PC-9 (cell line): Measurements from ENCODE around the gene ETV7. TPM values are rescaled to one million over a fixed set of nuclear protein-coding genes. Genes with fewer than 3 reads are reported as not detected.

Experiments used
- BruUV-seq: library from RNA; stranded (reverse); fragments of 400-500 nt; replicated peaks from 2 replicates; lab custom pipeline; 2021; lab: Mats Ljungman, UMichigan
- CTCF ChIA-PET: fragments of 300-600 bp; sonication (Branson Sonifier 250); formaldehyde crosslinking; loops from one replicate; lab custom pipeline; 2022; ENCODE audit warnings: antibody characterized with exemption; lab: Charles Lee
- POLR2A ChIA-PET: fragments of 300-600 bp; sonication (Branson Sonifier 250); formaldehyde crosslinking; loops from one replicate; lab custom pipeline; 2022; ENCODE audit warnings: antibody characterized with exemption; ENCODE audit not compliant: unreplicated experiment; lab: Charles Lee
- DNase-seq, 2 experiments: peaks; one replicate each; pipeline versions ENCODE4 v3.0.0 to v3.0.0-alpha.2; 2015 to 2022; ENCODE audit warnings: mixed read lengths in 1 of 2
- H2AFZ ChIP-seq: fragments of 200-600 bp; sonication (generic); 2 replicates; pipeline ENCODE4 v1.8.1; 2017; ENCODE audit warnings: antibody characterized with exemption
- H3F3A ChIP-seq: fragments of 200-600 bp; sonication (generic); 2 replicates; pipeline ENCODE4 v1.8.1; 2017; ENCODE audit warnings: antibody characterized with exemption, mild to moderate bottlenecking, low read depth; ENCODE audit not compliant: insufficient read depth
- H3K27ac ChIP-seq: fragments of 200-600 bp; sonication (generic); 2 replicates; pipeline ENCODE4 v1.6.1; 2016; ENCODE audit warnings: mixed run types
- H3K27me3 ChIP-seq: fragments of 200-600 bp; sonication (generic); 2 replicates; pipeline ENCODE4 v1.6.1; 2016; ENCODE audit warnings: low read depth, mixed run types; ENCODE audit not compliant: insufficient read depth
- H3K36me3 ChIP-seq: fragments of 200-600 bp; sonication (generic); 2 replicates; pipeline ENCODE4 v1.6.1; 2016; ENCODE audit warnings: low read depth, mixed run types
- H3K4me1 ChIP-seq: fragments of 200-600 bp; sonication (generic); replicated peaks from 2 replicates; pipeline ENCODE4 v1.6.1; 2016; ENCODE audit warnings: mixed run types; ENCODE audit not compliant: insufficient read depth
- H3K4me2 ChIP-seq: fragments of 200-600 bp; sonication (generic); 2 replicates; pipeline ENCODE4 v1.6.1; 2017; ENCODE audit warnings: mixed run types
- H3K4me3 ChIP-seq: fragments of 200-600 bp; sonication (generic); 2 replicates; pipeline ENCODE4 v1.6.1; 2016; ENCODE audit warnings: mixed run types
- H3K79me2 ChIP-seq: fragments of 200-600 bp; sonication (generic); 2 replicates; pipeline ENCODE4 v1.6.1; 2017; ENCODE audit warnings: low read depth, mixed run types
- H3K9me2 ChIP-seq: fragments of 200-600 bp; sonication (generic); 2 replicates; pipeline ENCODE4 v1.8.1; 2017; ENCODE audit warnings: mild to moderate bottlenecking; ENCODE audit not compliant: insufficient read depth
- H3K9me3 ChIP-seq: fragments of 200-600 bp; sonication (generic); 2 replicates; pipeline ENCODE4 v1.8.1; 2016; ENCODE audit warnings: low read depth; ENCODE audit not compliant: insufficient read depth
- H4K20me1 ChIP-seq: fragments of 200-600 bp; sonication (generic); 2 replicates; pipeline ENCODE4 v1.8.1; 2017; ENCODE audit not compliant: insufficient read depth
- CTCF ChIP-seq: fragments of 200-600 bp; sonication (generic); conservative IDR thresholded peaks from 2 replicates; pipeline ENCODE4 v1.6.1; 2017; ENCODE audit warnings: mixed run types, antibody characterized with exemption, mild to moderate bottlenecking, moderate library complexity
- EZH2 ChIP-seq: fragments of 200-600 bp; sonication (generic); IDR thresholded peaks from 2 replicates; pipeline ENCODE4 v1.8.0; 2017; ENCODE audit warnings: antibody characterized with exemption, low read depth
- intact Hi-C: fragments of 100-400 bp; cut with micrococcal nuclease; formaldehyde crosslinking; loops from one replicate; pipeline ENCODE4 v1.10.0; 2022; ENCODE audit not compliant: unreplicated experiment
- total RNA-seq: library from RNA; stranded (reverse); gene quantifications from 2 replicates; pipeline ENCODE4 v1.2.3, GENCODE V29; 2021

Gene ETV7
- total RNA-seq, 1 experiment from 2014 or later = 0.57 TPM

- H3K79me2 ChIP-seq = no peaks in the 10 kb centered on the region
- H3K36me3 ChIP-seq = no peaks in the 10 kb centered on the region
- ChIA-PET POLR2A (interaction anchor here (0.6 to 0.8 kb wide), 2 partner anchors 56 to 571 kb away, joined by 3 to 5 read pairs; no protein-coding TSS in a partner anchor), CTCF (interaction anchor here (1.1 kb wide), 1 partner anchor 18 kb away, joined by 6 read pairs; no protein-coding TSS in a partner anchor)
- H3K27ac ChIP-seq = no peak overlapping the region
- intact Hi-C loops = no loop called here
- no peaks in the 10 kb centered on the region for H3K9me2 ChIP-seq
- H3K9me3 ChIP-seq = peaks cover 3% of the 10 kb centered on the region; the same call in 1 of the 2 replicates
- no peak overlapping the region for H3K4me2 ChIP-seq
- 0 out of 2 replicates have a peak overlapping the region, but pooled peaks have one; percentile 26 for H2AFZ ChIP-seq
- H3K4me1 ChIP-seq = peaks cover 11% of the 10 kb centered on the region; the same call in 1 of the 2 replicates
- no peak overlapping the region for H3K4me3 ChIP-seq
- H4K20me1 ChIP-seq = no peaks in the 10 kb centered on the region
- no TSS peak for BruUV-seq
- no peaks in the 10 kb centered on the region for H3K27me3 ChIP-seq
- no peaks in the 10 kb centered on the region for H3F3A ChIP-seq
- DNase-seq = no peak
- TF ChIP-seq CTCF (no peak), EZH2 (no peak)
Observed at GRCh38 chr6:36358226-36358915, 29.1 kb downstream of the ETV7 start.

- H3K9me2 ChIP-seq = no peaks in the 10 kb centered on the region
- peaks cover 16% of the 10 kb centered on the region; the same call in 1 of the 2 replicates for H3K4me1 ChIP-seq
- no peak overlapping the region for H2AFZ ChIP-seq
- H3K9me3 ChIP-seq = peaks cover 3% of the 10 kb centered on the region; the same call in 1 of the 2 replicates
- CTCF ChIA-PET = interaction anchor here (1.1 kb wide), 1 partner anchor 17 kb away, joined by 6 read pairs; no protein-coding TSS in a partner anchor
- TF ChIP-seq EZH2 = no peak
- H3K27me3 ChIP-seq = no peaks in the 10 kb centered on the region
- H3K36me3 ChIP-seq = no peaks in the 10 kb centered on the region
- no peaks in the 10 kb centered on the region; the same call in 1 of the 2 replicates for H3F3A ChIP-seq
- no peak overlapping the region for H3K27ac ChIP-seq
- intact Hi-C loops = no loop called here
- no peak overlapping the region for H3K4me2 ChIP-seq
- no TSS peak for BruUV-seq
- H3K4me3 ChIP-seq = no peak overlapping the region
- no peak for DNase-seq
- no peaks in the 10 kb centered on the region for H3K79me2 ChIP-seq
- POLR2A ChIA-PET = interaction anchor here (0.6 to 0.8 kb wide), 2 partner anchors 56 to 570 kb away, joined by 3 to 5 read pairs; no protein-coding TSS in a partner anchor
- no peaks in the 10 kb centered on the region for H4K20me1 ChIP-seq
Observed at GRCh38 chr6:36357872-36358225, 29.6 kb downstream of the ETV7 start.

- POLR2A ChIA-PET = no interaction called here
- BruUV-seq = no TSS peak
Observed at GRCh38 chr6:36355819-36356218, 31.6 kb downstream of the ETV7 start.

More at GRCh38 chr6:36355819-36356218, 31.6 kb downstream of the ETV7 start:
- no peak for TF ChIP-seq EZH2
- no peak for TF ChIP-seq CTCF
- Histone ChIP-seq H3K9me2 (no peaks in the 10 kb centered on the region), H3K4me2 (no peak overlapping the region), H3F3A (peaks cover 6% of the 10 kb centered on the region), H3K4me1 (peaks cover 24% of the 10 kb centered on the region), H3K27ac (no peak overlapping the region), H2AFZ (no peak overlapping the region), H3K4me3 (no peak overlapping the region), H3K36me3 (no peaks in the 10 kb centered on the region), H3K79me2 (no peaks in the 10 kb centered on the region), H3K9me3 (peaks cover 3% of the 10 kb centered on the region; the same call in 1 of the 2 replicates), H4K20me1 (no peaks in the 10 kb centered on the region), H3K27me3 (no peaks in the 10 kb centered on the region)
- intact Hi-C loops = no loop called here
- no peak for DNase-seq
- CTCF ChIA-PET = interaction anchor here (0.7 to 1.1 kb wide), 3 partner anchors 14 to 255 kb away, joined by 3 to 11 read pairs (median 6); no protein-coding TSS in a partner anchor
